Activated T-cell treated with anti-CD3 and anti-CD28 coated beads for 48 hours (primary cell): ENCODE results near the gene KLHL30.

Source experiments
- DNase-seq: peaks from one replicate; pipeline ENCODE4 v3.0.0-alpha.2; 2020; ENCODE audit warnings: low read depth

KLHL30 gene

DNA sequence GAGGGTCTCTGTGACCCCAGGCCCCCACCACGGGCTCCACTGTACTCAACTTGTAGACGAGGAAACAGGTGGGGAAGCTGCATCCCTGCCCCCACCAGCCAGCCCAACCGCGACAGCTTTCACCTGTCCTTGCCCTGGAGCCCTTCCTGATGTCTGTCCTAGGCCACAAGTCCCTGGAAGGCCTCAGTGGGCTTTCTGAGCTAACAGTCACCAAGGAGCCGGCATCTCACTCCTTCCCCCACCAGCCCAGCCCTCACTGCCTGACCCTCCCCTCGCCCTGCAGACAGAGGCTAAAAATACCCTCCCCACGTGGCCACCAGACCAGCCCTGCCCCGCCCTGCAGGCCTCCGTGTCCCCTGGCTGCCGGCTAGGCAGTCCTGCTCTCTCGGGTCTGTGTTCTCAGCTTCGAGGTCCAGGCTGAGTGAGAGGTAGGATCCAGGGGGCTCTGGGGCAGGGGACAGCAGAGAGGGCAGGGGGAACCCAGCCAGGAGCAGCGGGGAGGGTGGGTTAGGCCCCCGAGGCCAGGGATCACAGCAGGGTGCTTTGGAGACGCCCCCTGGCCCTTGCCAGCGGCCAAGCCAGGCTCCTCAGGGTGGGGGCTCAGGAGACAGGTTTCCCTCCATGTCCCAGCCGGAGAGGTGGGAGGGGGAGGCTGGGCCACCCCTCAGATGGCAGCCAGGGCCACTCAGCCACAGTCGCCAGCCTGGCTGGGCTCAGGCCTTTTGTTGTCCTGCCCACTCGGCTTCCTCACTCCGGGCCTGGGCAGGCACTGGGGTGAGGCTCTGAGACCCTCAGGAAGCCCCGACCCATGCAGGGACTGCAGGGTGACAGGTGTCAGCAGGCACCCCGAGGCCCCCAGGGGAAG, at the start of gene KLHL30:
Gene KLHL30 (plus strand): TSS at position 338 of the 865 bp plus-strand sequence. CDS start 2,087 bp downstream, outside the sequence.
- no peak for DNase-seq

- no peak for DNase-seq
Measured at GRCh38 chr2:238090887-238091286, 47.6 kb upstream of the KLHL30 start.

- DNase-seq, result no peak
Measured at GRCh38 chr2:238091436-238092060, 46.9 kb upstream of the KLHL30 start.

GRCh38 chr2:238092486-238093035, 45.9 kb upstream of the KLHL30 start:
- no peak for DNase-seq

- no peak for DNase-seq
Measured at GRCh38 chr2:238093181-238094140, 45.0 kb upstream of the KLHL30 start.

DNA sequence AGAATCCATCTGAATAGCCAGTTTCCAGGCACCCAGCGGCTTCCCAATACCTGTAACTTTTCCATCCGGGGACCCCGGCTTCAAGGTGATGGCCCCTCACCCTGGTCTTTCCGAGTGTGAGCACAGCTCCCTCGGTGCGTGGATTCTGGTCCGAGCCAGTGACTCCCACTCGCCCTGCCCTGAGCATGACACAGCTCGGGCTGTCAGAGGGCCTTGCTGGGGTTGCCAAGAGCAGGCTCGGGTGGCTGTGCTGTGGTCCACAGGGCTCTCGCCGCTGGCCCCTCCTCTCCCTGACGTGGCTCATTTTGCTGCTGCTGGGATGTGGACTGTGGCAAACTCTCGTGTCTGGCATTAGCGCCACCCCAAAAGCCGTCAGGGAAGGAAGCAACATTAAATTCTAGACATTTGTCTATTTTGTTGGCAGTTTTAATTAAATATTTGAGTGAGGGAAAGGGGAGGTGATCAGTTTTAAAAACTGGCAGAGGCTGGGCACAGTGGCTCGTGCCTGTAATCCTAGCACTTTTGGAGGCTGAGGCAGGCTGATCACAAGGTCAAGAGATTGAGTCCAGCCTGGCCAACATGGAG, 43.9 kb upstream of the KLHL30 start:
- no peak for DNase-seq

- no peak for DNase-seq
Measured at GRCh38 chr2:238095143-238095542, 43.3 kb upstream of the KLHL30 start.

DNA sequence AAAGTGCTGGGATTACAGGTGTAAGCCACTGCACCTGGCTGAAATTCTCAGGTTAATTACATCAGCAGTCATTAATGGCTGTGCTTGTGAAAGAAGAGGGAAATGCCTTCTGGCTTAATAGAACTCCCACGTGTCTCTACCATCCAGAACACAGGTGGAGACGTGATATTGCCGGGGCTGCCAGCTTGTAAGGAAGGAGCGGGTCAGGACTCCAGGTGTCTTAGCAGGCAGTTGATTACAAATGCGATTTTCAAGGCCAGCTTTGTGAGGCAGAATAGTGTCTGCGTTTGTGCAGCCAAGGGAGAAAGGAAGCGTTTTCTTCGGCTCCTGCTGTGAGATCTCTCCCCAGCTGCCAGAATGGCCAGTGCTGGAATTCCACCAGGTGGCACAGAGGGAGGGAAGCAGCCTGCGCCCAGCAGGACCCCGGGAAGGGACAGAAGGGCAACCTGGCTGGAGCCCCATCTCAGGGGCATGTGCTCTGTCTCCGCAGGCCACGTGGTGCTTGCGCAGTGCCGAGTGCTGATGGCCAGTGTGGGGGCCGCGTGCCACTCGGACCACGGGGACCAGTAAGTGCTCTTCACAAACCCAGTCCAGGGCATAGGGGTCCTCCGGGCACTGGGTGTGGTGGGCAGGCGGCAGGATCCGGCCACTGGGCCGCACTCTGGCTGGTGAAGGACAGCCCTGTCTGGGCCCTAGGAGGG, 42.0 kb upstream of the KLHL30 start:
- no peak for DNase-seq

DNA sequence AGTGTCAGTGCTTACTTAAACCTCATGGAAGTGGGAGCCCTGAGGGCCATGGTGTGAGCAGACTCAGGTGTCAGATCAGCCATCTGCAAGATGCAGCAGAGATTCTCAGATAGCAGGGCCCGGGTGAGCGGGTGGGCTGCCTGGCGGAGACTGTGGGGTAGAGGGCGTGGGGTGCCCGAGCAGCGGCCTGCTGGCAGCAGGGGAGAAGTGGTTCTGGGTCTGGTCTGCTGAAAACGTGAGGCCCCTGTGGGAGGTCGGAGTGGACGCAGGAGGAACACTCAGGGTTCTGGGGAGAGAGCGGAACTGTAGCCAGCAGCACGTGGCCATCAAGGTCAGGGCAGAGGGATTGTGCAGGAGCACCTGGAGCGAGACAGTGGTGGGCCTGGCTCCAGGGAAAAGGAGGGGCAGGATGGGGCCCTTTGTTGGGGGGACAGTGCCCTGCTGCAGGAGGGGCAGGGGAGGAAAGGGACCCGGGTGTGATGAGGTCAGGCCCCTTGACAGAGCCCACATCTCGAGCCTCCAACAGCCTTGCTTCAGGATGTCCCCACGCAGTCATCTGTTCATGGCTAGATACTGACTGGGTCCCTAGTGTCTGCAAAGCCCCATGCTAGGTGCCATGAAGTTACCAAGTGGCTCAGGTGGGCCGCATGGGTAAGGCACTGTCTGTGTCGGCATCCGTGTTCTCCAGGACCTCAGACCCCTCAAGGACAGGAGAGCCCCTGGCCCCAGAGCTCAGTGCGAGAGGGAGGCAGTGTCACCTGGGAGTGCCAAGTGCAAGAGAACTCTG, 41.1 kb upstream of the KLHL30 start:
- DNase-seq, result no peak

DNA sequence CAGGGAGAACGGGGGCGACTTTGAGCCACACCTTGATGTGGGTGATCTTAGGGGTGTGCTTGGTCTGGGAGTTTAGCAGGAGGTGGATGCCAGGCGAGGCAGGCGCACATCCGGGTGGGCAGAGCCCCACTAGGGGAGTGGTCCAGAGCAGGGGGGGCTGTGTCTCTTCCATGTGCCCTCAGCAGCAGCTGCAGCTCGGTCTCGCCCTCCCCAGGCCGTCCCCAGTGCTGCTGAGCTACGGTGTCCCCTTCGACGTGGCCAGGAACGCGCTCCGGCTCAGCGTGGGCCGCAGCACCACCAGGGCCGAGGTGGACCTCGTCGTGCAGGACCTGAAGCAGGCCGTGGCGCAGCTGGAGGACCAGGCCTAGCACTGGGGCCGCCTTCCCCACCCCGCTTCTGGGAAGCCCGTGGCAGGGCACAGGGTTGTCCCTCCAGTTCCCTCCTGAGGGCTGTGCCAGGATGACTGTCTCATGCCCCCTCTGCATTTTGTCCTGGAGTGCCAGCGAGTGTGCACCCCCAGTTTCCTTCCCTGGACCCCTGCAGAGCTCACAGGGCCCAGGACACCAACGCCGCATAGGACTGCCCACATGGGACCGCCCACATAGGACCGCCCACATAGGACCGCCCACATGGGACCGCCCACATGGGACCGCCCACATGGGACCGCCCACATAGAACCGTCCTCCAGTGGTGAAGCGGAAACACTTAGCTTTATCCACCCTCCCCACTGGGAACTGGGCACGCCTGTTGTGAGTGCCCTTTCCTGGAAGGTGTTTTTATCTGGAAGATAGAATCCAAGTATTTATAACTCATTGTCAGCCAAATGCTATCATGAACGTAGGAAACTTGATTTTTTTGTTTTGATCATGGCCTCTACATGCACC, 40.2 kb upstream of the KLHL30 start:
- DNase-seq, result no peak

DNA sequence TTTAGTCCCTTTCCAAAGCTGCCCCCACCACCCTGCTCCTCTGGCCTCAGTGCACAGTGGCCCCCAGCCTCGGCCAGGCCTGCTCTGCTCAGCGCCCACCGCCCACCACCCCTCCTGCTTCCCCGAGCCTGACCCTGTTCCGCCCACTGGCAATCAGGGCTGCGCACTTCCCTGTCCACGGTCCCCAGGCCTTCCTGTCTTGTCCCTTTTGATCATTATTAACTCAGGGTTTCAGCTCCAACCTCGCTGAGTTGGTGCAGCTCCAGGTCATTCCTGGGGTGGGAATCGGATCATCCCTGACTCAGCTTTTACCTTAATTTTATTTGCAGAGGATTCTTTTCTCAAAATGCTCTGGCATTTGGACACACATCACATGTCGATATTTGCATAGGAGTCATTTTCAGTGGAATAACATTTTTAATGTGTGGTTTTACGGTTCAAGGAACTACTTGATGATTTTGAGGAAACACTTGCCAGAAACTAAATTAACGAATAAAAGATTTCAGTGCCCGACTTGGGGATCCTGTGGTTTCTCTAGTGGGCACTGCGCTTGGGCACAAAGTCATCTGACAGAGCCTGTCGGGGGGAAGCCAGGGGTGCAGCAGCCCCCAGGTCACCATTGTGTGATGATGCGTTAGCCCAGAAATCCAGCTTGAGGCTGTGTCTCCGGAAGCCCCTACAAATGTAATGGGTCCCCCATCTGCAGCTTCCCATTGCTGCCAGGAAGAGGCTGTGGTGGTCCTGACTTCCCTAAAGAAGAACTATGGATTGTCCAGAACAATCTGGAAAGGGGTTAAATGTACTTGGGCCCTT, 39.4 kb upstream of the KLHL30 start:
- no peak for DNase-seq

GRCh38 chr2:238099714-238100048, 38.8 kb upstream of the KLHL30 start:
- DNase-seq, result no peak

GRCh38 chr2:238100049-238100820, 38.2 kb upstream of the KLHL30 start, which contains the start of gene ESPNL:
TSS of gene ESPNL (plus strand) at chr2:238100340. CDS start at chr2:238100420, 80 bp downstream.
- DNase-seq, result no peak

GRCh38 chr2:238100821-238101771, 37.4 kb upstream of the KLHL30 start:
- DNase-seq, result no peak

- no peak for DNase-seq
Measured at GRCh38 chr2:238101891-238102841, 36.3 kb upstream of the KLHL30 start.
